Spleen (tissue), 11 donors: ENCODE results near the gene EPHB1. TPM values are rescaled to one million over a fixed set of nuclear protein-coding genes. Genes with fewer than 3 reads are reported as not detected.

Source experiments
- DNase-seq: peaks from one replicate; pipeline ENCODE4 v3.0.0-alpha.2; 2020
- H3K27ac ChIP-seq, 8 donors: fragments of 200-600 bp; sonication (generic) in 7 of 8; 1 replicate in 4 of 8; 2 replicates in 4 of 8; pipeline versions ENCODE4 v1.5.0 to v1.8.0; 2016 to 2021; ENCODE audit warnings: inconsistent platforms in 4 of 8, mild to moderate bottlenecking in 4 of 8, moderate library complexity in 1 of 8
- H3K27me3 ChIP-seq, 7 donors: fragments of 200-600 bp; sonication (generic) in 6 of 7; replicated peaks in 1 of 7; 1 replicate in 4 of 7; 2 replicates in 3 of 7; pipeline versions ENCODE4 v1.5.0 to v1.8.0; 2016 to 2021; ENCODE audit warnings: inconsistent platforms in 3 of 7, mild to moderate bottlenecking in 1 of 7
- H3K36me3 ChIP-seq, 6 donors: fragments of 200-600 bp; sonication (generic) in 5 of 6; 1 replicate in 4 of 6; 2 replicates in 2 of 6; pipeline versions ENCODE4 v1.5.0 to v1.8.0; 2016 to 2021; ENCODE audit warnings: inconsistent platforms in 2 of 6
- H3K4me1 ChIP-seq, 6 donors: fragments of 200-600 bp; sonication (generic) in 5 of 6; 1 replicate in 3 of 6; 2 replicates in 3 of 6; pipeline versions ENCODE4 v1.5.0 to v1.8.0; 2016 to 2021; ENCODE audit warnings: inconsistent platforms in 3 of 6
- H3K4me3 ChIP-seq, 8 donors: fragments of 200-600 bp; sonication (generic) in 7 of 8; 1 replicate in 4 of 8; 2 replicates in 4 of 8; pipeline versions ENCODE4 v1.5.0 to v1.8.0; 2016 to 2021; ENCODE audit warnings: inconsistent platforms in 4 of 8, mild to moderate bottlenecking in 4 of 8, moderate library complexity in 2 of 8
- H3K9me3 ChIP-seq, 8 donors: fragments of 200-600 bp; sonication (generic) in 7 of 8; 1 replicate in 4 of 8; 2 replicates in 4 of 8; pipeline versions ENCODE4 v1.5.0 to v1.8.0; 2016 to 2021; ENCODE audit warnings: inconsistent platforms in 4 of 8
- CTCF ChIP-seq, 11 experiments: fragments of 200-600 bp in 7 of 11; fragments of 450-650 bp in 4 of 11; sonication (generic) in 4 of 11; IDR thresholded peaks in 8 of 11; conservative IDR thresholded peaks in 3 of 11; 1 replicate in 7 of 11; 2 replicates in 4 of 11; pipeline versions ENCODE4 v1.4.0 to v1.8.0; 2016 to 2021; ENCODE audit warnings: antibody characterized with exemption in 11 of 11, inconsistent platforms in 4 of 11, mild to moderate bottlenecking in 1 of 11
- POLR2A ChIP-seq, 3 donors: fragments of 450-650 bp; IDR thresholded peaks; one replicate each; pipeline ENCODE4 v1.5.1; 2017; ENCODE audit warnings: antibody characterized with exemption in 3 of 3, mild to moderate bottlenecking in 1 of 3
- POLR2AphosphoS5 ChIP-seq, 3 donors: sonication (generic); formaldehyde crosslinking; IDR thresholded peaks; one replicate each; pipeline ENCODE4 v1.5.1; 2017; ENCODE audit warnings: antibody characterized with exemption in 3 of 3
- WGBS, 5 donors: extraction: QIAGEN DNeasy Blood & Tissue Kit in 3 of 5; methylation state at CpG; one replicate each; pipeline versions ENCODE4 v1.1.5 to v1.1.7; 2013 to 2018; 5-methylcytosine and 5-hydroxymethylcytosine counted together
- intact Hi-C: fragments of 100-400 bp; cut with DNase I; formaldehyde crosslinking; loops from one replicate; pipeline ENCODE4 v1.15.0; 2023; ENCODE audit warnings: low total_unique reads
- polyA plus RNA-seq, 3 donors: library from polyadenylated mRNA; stranded (reverse); fragments of 200-250 nt; gene quantifications; one replicate each; pipeline ENCODE4 v1.2.1, GENCODE V29; 2013
- total RNA-seq, 7 donors: library from RNA; depleted of rRNA in 3 of 7; stranded (reverse); fragments of >200 nt in 3 of 7; fragmentation: NEBNext Ultra II Directional in 4 of 7; extraction: Animal tissue kit (Norgen Biotek cat#: 25700) in 4 of 7; gene quantifications; one replicate each; pipeline versions ENCODE4 v1.1.0 to v1.2.1, GENCODE V29; 2016 to 2021
- donor health status: healthy with polysubstance abuse.
- donor health status: DM: no; HTN: no; CAD: no; lungs with moderate emphysema.
- donor health status: DM: no; HTN: no; CAD: no.
- donor health status: Bipolar disorder and iron deficiency.
- donor health status: healthy.
- donor health status: DM: no; HTN: no; CAD: no.
- donor health status: DM: yes; HTN: yes; CAD: no.

Gene EPHB1
- total and polyA plus RNA-seq, 10 donors: 0.20 to 14.0 (median 3.0) TPM

GRCh38 chr3:135258916-135259315 lies 463.9 kb downstream of the EPHB1 start:
- DNase-seq: no peak
- Histone ChIP-seq H3K27me3 (peaks cover 0 to 4% (median 0%) of the 10 kb centered on the region in 7 donors), H3K9me3 (peaks cover 0 to 5% (median 0%) of the 10 kb centered on the region in 8 donors), H3K27ac (no peak overlapping the region), H3K36me3 (no peaks in the 10 kb centered on the region), H3K4me3 (no peak overlapping the region), H3K4me1 (no peaks in the 10 kb centered on the region)
- intact Hi-C loops: no loop called here
- TF ChIP-seq POLR2A (IDR thresholded peaks at IDR 0.05) (no peak), CTCF (IDR thresholded peaks at IDR 0.05 in 8 of 11, conservative IDR thresholded peaks at IDR 0.05 in 3 of 11) (no peak), POLR2AphosphoS5 (IDR thresholded peaks at IDR 0.05) (no peak)
- WGBS, 5 donors: 82 to 90% (median 87%) methylated on average over 3 of the region's 3 CpGs

DNA sequence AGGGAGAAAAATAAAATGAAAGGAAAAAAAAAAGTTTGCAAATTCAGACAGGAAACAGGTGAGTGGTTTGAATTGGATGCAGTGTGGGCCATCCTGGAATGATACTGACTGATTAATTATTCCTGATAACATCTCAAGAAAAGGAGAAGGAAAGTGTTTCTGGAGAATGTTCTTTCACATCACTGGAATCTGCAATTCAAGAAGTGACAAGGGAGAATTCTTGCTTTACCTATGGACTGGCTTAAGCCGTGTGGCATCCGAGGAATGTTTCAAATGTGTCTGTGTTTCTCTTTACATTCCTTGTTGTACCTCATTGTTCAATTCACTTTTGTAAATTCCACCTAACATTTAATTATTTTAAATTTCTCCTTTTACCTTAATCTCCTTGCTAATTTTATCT lies 465.0 kb downstream of the EPHB1 start:
- no peak for TF ChIP-seq POLR2AphosphoS5 (IDR thresholded peaks at IDR 0.05)
- no peak for TF ChIP-seq CTCF (IDR thresholded peaks at IDR 0.05 in 8 of 11, conservative IDR thresholded peaks at IDR 0.05 in 3 of 11)
- no peak for TF ChIP-seq POLR2A (IDR thresholded peaks at IDR 0.05)
- WGBS, 5 donors: 87 to 100% (median 91%) methylated on average over 2 of the region's 2 CpGs
- Histone ChIP-seq H3K9me3 (peaks cover 0 to 5% (median 0%) of the 10 kb centered on the region in 8 donors), H3K27me3 (peaks cover 0 to 4% (median 0%) of the 10 kb centered on the region in 7 donors), H3K27ac (no peak overlapping the region), H3K36me3 (no peaks in the 10 kb centered on the region), H3K4me3 (no peak overlapping the region), H3K4me1 (no peaks in the 10 kb centered on the region)
- DNase-seq: no peak
- intact Hi-C loops: no loop called here

GRCh38 chr3:135261214-135261775 lies 466.2 kb downstream of the EPHB1 start:
- Histone ChIP-seq H3K4me1 (no peaks in the 10 kb centered on the region), H3K27ac (no peak overlapping the region), H3K36me3 (no peaks in the 10 kb centered on the region), H3K27me3 (peaks cover 0 to 4% (median 0%) of the 10 kb centered on the region in 7 donors), H3K4me3 (no peak overlapping the region), H3K9me3 (peaks cover 0 to 2% (median 0%) of the 10 kb centered on the region in 8 donors)
- no peak for DNase-seq
- intact Hi-C loops: no loop called here
- TF ChIP-seq POLR2A (IDR thresholded peaks at IDR 0.05) (no peak), POLR2AphosphoS5 (IDR thresholded peaks at IDR 0.05) (no peak), CTCF (IDR thresholded peaks at IDR 0.05 in 8 of 11, conservative IDR thresholded peaks at IDR 0.05 in 3 of 11) (no peak)
- 81 to 89% (median 88%) methylated on average over 6 of the region's 6 CpGs for WGBS, 5 donors

DNA sequence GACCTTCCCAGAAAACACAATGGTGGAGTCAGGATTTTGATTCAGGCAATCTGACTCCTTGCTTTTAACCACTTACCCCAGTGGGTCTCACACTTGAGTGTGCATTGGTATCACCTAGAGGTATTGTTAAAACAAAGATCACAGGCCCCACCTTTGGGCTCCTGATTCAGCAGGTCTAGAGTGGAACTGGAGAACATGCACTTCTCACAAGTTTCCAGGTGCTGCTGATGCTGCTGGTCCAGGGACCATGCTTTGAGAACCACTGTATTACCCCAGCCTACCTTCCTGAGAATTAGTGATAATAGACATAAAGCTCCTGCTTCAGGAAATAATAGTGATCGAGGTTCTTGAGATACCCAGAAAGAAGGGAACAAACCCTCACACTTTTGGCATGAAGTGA lies 466.9 kb downstream of the EPHB1 start:
- Histone ChIP-seq H3K9me3 (no peaks in the 10 kb centered on the region), H3K27ac (no peak overlapping the region), H3K27me3 (peaks cover 0 to 4% (median 0%) of the 10 kb centered on the region in 7 donors), H3K4me1 (no peaks in the 10 kb centered on the region), H3K36me3 (no peaks in the 10 kb centered on the region), H3K4me3 (no peak overlapping the region)
- TF ChIP-seq POLR2AphosphoS5 (IDR thresholded peaks at IDR 0.05): no peak
- no peak for TF ChIP-seq CTCF (IDR thresholded peaks at IDR 0.05 in 8 of 11, conservative IDR thresholded peaks at IDR 0.05 in 3 of 11)
- no peak for TF ChIP-seq POLR2A (IDR thresholded peaks at IDR 0.05)
- no peak for DNase-seq
- intact Hi-C loops: no loop called here
- 71 to 92% (median 79%) methylated on average over 1 of the region's 1 CpG for WGBS, 5 donors
